Neuron (in vitro differentiated cells): Measurements from ENCODE around the gene CELF3.
A peak's percentile ranks its signal among the peaks of the same experiment; 100 is the strongest.

Experiments
- H2AFZ ChIP-seq: one replicate; pipeline ENCODE4 v1.6.1; 2013; ENCODE audit warnings: low read depth, mild to moderate bottlenecking, inconsistent platforms, low read length, moderate library complexity
- H3K27me3 ChIP-seq: one replicate; pipeline ENCODE4 v1.6.1; 2013; ENCODE audit warnings: low read length; ENCODE audit not compliant: insufficient read depth
- H3K36me3 ChIP-seq: one replicate; pipeline ENCODE4 v1.6.1; 2013; ENCODE audit warnings: low read length; ENCODE audit not compliant: insufficient read depth
- H3K4me1 ChIP-seq: one replicate; pipeline ENCODE4 v1.6.1; 2013; ENCODE audit warnings: low read length; ENCODE audit not compliant: insufficient read depth
- H3K4me3 ChIP-seq: 2 replicates; pipeline ENCODE4 v1.5.1; 2013; ENCODE audit warnings: mild to moderate bottlenecking, low read length, moderate library complexity
- H3K9me3 ChIP-seq: one replicate; pipeline ENCODE4 v1.6.1; 2013; ENCODE audit warnings: low read length

CELF3 gene

DNA sequence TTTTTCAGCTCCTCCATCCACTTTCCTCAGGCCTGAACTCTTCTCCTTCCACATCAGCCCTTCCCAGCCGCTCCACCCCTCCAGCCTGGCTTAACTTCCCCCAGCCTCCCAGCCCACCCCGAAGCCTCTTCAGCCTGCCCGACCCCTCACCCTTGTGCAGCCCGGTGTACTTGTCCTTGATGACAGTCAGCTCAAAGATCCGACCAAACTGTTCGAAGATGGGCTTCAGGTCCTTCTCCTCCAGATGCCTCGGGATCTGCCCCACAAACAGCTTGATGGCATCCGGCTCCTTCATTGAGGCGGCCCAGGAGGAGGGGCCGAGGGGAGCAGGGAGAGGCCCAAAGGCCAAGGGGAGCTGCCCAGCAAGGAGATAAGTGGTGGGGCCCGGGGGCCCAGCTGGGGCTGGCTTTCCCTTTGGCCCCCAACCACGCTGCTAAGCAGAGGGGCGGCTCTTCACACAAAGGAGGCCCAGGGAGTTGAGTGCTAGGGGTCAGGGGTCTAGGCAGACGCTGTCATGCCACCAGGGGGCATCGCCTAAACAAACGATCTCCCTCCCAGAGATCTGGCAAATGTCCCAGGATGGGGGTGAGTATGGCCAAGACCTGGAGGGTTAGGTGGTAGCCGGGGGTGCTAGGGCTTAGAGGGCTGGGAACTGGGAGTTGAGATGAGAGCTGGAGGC lies 738 bp downstream of the CELF3 start:
- Histone ChIP-seq H3K4me3 (peak overlapping the region; percentile 51), H3K36me3 (no peaks in the 10 kb centered on the region), H3K4me1 (peaks cover 56% of the 10 kb centered on the region), H3K9me3 (no peaks in the 10 kb centered on the region), H2AFZ (no peak overlapping the region), H3K27me3 (peaks cover 9% of the 10 kb centered on the region)

DNA sequence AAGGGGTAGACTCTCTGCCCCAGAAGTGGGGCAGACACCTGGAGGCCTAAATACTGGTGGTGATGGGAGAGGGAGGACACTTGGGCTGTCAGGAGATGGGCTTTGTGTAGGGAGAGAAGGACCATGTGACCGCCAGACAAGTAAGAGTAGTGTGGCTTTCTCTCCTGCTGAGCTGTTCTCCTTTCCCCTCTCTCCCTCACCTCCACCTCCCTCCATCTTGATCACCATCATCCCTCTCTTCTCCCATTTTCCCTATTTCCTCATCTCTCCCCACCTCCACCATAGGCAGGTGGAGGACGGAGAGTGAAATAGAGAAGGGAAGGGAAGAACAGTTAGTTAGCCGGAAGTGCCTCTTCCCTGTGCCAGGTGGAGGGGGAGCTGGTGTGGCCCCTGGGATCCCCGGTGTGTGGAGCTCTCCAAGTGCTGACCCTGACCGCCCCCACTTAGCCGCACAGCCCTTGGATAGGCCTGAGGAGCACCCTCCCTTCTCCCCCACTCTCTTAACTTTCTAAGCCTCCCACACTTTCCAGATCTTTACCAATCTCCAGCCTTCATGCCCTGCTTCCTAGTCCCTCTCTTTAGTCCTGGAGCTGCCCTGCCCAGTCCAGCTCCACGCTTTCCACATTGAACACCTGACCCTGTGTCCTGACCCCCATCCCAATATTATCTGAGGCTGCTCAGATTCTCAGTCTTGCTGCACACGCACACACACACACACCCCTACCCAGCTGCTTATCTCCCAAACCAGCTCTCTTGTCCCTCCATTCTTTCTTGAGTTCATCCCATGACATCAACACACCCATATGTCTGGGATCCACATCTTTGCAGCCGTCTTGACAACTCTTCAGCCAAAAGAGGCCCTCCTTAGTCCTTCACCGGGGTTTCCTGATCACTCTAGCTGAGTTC lies 1.5 kb downstream of the CELF3 start:
- peaks cover 9% of the 10 kb centered on the region for H3K27me3 ChIP-seq
- H3K36me3 ChIP-seq, result no peaks in the 10 kb centered on the region
- peak overlapping the region; percentile 51 for H3K4me3 ChIP-seq
- peaks cover 53% of the 10 kb centered on the region for H3K4me1 ChIP-seq
- H3K9me3 ChIP-seq, result no peaks in the 10 kb centered on the region
- H2AFZ ChIP-seq, result no peak overlapping the region

DNA sequence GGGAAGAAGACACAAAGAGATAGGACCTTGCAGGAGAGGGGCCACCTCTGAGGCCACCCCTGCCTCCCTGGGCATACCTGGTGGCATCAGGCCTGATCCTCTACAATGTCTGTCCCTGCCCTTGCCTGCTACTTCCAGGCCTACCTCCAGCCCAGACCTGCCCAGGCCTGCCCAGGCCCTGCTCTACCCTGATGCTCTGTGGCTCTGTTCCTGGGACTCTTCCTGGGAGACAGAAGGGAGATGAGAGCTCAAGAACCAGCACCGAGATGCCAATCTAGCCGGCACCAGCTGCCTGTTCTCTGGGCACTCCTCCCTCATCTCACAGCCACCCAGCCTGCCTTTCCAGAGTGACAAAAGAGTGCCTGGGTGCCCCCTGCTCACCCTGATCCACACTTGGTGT lies 2.7 kb downstream of the CELF3 start:
- H3K27me3 ChIP-seq, result peaks cover 8% of the 10 kb centered on the region
- no peak overlapping the region for H3K4me3 ChIP-seq
- no peak overlapping the region for H2AFZ ChIP-seq
- no peaks in the 10 kb centered on the region for H3K36me3 ChIP-seq
- H3K9me3 ChIP-seq, result no peaks in the 10 kb centered on the region
- peaks cover 64% of the 10 kb centered on the region for H3K4me1 ChIP-seq

DNA sequence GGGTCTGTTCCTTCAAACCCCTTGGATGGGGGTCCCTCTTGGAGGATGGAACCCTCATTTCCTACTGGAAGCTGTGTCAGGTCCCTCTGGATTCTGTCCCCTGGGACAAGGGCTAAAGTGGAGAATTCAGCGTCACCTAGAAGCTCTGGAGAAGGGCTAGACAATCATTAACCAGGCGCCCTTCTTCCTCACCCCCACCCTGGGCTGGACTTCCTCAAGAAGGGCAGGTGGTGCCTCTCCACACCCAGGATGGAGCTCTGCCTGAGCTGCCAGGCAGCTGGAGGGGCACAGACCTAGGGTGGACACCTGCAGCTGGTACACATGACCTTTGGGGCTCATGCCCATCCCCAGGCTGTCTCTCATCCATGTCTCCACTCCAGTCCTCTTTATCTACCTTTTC lies 3.6 kb downstream of the CELF3 start:
- no peaks in the 10 kb centered on the region for H3K9me3 ChIP-seq
- H3K4me1 ChIP-seq, result peaks cover 72% of the 10 kb centered on the region
- H3K36me3 ChIP-seq, result no peaks in the 10 kb centered on the region
- peaks cover under 1% of the 10 kb centered on the region for H3K27me3 ChIP-seq
- no peak overlapping the region for H2AFZ ChIP-seq
- H3K4me3 ChIP-seq, result no peak overlapping the region

DNA sequence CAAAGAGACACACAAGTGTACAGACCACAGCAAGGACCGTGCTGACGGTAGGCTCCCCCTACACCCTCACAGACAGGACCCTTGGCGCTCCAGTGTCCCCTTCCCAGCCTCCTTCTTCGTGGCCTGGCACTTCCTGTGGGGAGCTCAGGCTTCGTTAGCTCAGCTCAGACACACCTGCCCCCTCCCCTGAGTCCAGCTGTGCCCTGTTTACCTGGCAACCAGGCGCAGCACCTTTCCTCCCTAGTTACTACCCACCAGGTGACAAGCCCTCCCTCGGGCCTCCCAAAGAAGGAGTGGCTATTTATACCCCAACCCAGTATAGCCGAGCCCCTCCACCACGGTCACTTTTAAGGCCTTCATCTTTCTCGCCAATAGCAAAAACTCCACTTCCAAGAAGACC lies 4.7 kb downstream of the CELF3 start:
- Histone ChIP-seq H3K36me3 (no peaks in the 10 kb centered on the region), H3K4me1 (peaks cover 66% of the 10 kb centered on the region), H3K9me3 (no peaks in the 10 kb centered on the region), H2AFZ (no peak overlapping the region), H3K27me3 (no peaks in the 10 kb centered on the region), H3K4me3 (no peak overlapping the region)

DNA sequence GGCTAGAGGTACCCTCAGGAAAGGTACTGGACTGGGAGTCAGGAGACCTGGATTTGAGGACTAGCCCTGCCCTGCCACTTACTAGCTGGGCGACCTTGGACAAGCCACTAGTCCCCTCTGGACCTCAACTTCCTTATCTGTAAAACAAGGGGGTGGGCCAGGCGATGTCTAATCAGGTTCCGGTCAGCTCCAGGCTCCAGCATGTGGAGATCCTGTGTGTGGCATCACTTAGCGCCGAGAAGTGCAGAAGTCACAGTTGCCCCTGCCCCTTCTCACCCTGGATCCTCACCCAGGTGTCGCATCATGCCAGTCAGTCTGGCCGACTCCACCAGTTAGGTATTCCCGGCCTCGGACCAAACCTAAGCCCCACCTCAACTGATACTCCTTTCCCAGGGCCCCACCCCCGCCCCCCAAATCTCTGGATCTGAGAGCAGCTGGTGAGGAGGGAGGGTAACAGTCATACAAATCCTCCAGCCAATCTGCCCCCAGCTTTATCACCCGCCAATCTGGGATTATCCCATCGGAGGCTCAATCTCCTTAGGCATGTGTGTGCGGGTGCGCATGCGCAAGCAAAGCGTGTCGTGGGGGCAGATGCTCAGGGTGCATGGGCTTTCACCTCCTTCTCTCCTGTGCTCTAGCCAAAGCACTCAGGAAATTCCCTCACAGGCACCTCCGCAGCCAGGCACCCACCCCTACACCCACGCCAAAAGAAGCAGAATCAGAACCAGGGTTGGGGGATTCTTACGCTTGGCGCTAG lies 5.4 kb downstream of the CELF3 start:
- no peak overlapping the region for H3K4me3 ChIP-seq
- H3K36me3 ChIP-seq, result no peaks in the 10 kb centered on the region
- no peak overlapping the region for H2AFZ ChIP-seq
- H3K4me1 ChIP-seq, result peaks cover 64% of the 10 kb centered on the region
- no peaks in the 10 kb centered on the region for H3K27me3 ChIP-seq
- no peaks in the 10 kb centered on the region for H3K9me3 ChIP-seq

DNA sequence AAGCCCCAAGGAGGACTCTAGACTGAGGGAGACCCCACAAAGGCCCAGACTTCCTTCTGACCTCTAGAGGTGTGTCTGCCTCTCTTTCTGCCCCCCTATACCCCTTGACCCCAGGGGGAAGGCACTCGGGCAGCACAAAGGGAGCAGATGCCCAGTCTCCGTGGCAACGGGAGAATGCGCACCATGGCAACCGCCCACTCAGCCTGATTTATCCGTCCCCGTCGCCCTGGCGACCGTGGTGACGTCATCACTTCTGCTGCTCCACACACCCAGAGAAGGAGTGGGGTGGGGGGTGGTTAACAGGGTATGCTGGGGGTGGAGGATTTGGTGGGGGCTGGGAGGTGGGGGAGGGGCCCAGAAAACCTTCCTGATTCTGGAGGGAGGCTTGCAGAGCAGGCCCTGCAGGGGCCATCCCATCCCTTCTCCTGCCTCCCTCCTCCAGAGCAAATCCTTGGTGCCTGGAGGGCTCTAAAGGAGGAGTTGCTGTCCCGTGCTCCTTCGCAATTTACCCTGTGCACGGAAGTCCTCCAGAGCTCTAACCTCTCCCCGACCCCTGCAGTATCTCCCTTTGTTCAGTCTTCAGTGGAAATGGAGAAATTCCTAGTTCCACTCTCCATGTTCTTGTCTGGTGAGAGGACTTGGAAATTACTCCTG lies 6.3 kb downstream of the CELF3 start:
- H3K4me3 ChIP-seq, result no peak overlapping the region

DNA sequence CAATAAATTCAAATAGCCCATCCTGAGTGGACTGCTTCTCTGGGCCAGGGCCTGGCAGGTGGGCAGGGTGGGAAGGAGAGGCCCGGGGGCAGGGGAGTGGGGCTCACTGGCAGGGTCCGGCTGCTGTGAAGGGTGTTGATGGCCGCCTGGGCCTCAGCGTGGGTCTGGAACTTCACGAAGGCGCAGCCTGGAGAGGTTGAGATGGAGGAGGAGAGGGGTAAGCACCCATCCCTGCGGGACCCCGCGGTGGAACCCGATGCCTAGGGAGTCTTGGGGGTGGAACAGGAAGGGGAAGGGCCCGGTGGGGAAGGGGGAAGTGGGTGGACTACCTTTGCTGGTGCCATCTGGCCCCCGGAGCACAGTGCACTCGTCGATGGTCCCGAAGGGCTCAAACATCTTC lies 7.7 kb downstream of the CELF3 start:
- H3K36me3 ChIP-seq, result peaks cover 4% of the 10 kb centered on the region
- H3K4me1 ChIP-seq, result peaks cover 55% of the 10 kb centered on the region
- no peaks in the 10 kb centered on the region for H3K9me3 ChIP-seq
- H3K4me3 ChIP-seq, result no peak overlapping the region
- no peak overlapping the region for H2AFZ ChIP-seq
- no peaks in the 10 kb centered on the region for H3K27me3 ChIP-seq

More for the DNA sequence above, 6.3 kb downstream of the CELF3 start:
- peaks cover 55% of the 10 kb centered on the region for H3K4me1 ChIP-seq
- no peaks in the 10 kb centered on the region for H3K27me3 ChIP-seq
- no peaks in the 10 kb centered on the region for H3K9me3 ChIP-seq
- H2AFZ ChIP-seq, result no peak overlapping the region
- H3K36me3 ChIP-seq, result no peaks in the 10 kb centered on the region

DNA sequence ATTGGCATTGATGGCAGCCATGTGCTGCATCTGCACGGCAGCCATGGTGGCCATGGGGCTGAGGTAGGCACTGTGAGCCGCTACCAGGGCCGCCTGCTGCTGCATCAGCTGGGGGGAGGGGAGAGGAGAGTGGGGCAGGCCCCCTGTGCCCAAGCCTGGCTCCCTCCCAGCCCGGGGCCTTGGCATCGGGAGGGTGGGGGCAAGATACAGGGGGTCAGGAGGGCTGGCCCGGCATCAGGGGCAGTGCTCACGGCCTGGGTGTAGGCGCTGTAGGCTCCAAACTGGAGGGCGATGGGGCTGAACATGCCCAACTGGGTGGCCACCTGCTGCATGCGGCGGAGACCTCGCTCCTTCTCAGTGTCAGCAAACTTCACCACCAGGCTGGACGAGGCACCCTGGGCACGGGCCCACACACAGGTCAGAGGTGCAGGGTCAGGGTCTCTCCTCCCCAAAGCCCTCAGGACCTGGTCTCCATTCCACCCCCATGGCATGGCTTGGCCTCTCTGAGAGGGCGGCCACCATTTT lies 9.0 kb downstream of the CELF3 start:
- H3K36me3 ChIP-seq, result peaks cover 4% of the 10 kb centered on the region
- H3K4me3 ChIP-seq, result no peak overlapping the region
- no peaks in the 10 kb centered on the region for H3K9me3 ChIP-seq
- H3K4me1 ChIP-seq, result peaks cover 55% of the 10 kb centered on the region
- H3K27me3 ChIP-seq, result no peaks in the 10 kb centered on the region
- no peak overlapping the region for H2AFZ ChIP-seq

DNA sequence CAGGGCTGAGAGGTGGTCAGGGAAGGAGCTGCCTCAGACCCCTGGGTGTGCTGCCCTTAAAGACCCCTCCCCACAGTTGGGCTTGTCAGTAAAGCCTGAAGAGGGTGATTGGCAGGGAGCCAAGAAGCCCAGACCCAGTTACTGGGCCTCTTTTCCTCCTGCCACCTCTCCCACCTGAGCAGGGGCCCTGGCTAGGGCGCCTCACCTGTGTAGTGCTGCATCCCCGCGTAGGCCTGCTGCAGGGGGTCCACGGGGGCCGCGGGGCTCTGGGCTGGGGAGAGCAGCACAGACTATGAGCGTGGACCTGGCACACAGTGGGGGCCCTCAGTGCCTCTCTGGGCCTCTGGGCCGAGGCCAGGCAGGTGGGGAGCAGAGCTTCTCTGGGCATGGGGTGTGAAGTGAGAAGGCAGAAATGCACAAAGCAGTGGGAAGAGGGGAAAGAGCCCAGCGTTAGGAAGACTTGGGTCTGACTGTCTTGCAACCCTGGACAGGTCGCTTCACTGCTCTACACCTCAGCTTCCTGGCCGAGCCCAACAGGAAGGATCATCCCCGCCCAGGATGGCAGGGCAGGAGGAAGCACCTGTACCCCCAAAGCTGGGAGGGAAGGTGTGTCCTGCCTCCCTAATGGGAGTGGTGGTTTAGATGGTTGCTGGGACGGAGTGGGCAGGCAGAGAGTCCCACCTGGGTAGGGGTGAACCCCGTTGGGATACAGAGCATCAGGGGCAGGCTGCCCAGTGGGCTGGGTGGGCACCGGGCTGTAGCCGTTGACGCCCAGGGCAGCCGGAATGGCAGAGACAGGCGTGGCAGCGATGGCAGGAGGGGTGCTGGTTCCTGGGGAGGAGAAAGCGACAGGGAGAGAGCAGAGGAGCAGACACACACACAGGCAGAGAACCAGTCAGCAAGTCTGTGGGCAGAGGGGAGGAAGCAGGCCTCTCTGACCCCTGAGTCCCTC lies 9.9 kb downstream of the CELF3 start:
- Histone ChIP-seq H3K9me3 (no peaks in the 10 kb centered on the region), H3K36me3 (peaks cover 8% of the 10 kb centered on the region), H3K27me3 (no peaks in the 10 kb centered on the region), H3K4me1 (peaks cover 50% of the 10 kb centered on the region), H3K4me3 (no peak overlapping the region), H2AFZ (no peak overlapping the region)

DNA sequence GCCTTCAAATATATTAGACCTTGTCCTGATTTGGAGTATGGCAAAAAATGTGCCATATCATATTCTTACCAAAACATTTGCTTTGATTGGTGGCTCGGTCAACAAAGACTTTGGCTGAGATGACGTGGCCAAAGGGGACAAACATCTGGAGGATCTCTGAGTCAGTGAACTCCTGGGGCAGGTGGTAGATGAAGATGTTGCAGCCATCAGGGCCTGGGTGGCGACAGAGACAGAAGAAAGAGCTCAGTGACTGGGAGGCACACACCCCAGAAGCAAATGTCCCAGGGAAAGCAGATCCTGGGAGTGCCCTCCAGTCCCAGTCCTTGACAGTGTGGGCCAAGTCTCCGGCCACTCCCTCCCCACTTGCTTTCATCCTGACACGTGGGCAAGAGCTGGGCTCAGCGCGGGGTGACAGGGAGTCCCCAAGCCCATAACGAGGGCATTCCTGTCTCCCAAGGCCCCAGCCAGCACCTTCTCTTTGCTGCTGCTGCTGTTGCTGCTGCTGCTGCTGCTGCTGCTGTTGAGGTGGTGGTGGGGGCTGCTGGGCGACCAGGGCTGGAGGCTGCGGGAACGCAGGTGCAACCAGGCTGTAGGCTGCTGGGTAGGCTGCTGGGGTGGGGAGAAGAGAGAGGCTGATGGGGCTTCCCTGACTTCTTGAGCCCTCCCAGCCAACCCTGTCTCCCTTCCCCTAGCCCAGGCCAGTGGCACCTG lies 10.7 kb downstream of the CELF3 start:
- Histone ChIP-seq H3K9me3 (no peaks in the 10 kb centered on the region), H3K36me3 (peaks cover 16% of the 10 kb centered on the region), H3K4me1 (peaks cover 43% of the 10 kb centered on the region), H3K4me3 (no peak overlapping the region), H3K27me3 (no peaks in the 10 kb centered on the region), H2AFZ (no peak overlapping the region)
